ENCODE results near the gene DDX10.

The DDX10 gene

DNA sequence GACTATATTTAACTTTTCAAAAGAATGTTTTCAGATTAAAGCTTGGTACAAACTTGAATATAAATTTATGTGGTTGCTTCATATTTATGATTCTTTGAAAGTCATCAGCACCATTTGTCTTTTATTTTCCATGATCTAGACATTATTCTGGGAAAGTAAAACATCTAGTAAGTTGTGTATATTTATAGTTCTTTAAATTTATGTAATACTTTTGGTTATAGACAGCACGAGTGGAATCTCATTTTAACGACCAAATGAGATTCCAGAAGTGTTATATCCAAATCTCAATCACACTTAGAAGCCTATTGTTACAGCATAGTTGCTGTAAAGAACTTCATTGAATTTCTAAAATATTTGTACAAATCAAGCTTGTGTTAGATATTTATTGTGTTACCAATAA is 212.3 kb downstream of the DDX10 start:
- no peak for DNase-seq

DNA sequence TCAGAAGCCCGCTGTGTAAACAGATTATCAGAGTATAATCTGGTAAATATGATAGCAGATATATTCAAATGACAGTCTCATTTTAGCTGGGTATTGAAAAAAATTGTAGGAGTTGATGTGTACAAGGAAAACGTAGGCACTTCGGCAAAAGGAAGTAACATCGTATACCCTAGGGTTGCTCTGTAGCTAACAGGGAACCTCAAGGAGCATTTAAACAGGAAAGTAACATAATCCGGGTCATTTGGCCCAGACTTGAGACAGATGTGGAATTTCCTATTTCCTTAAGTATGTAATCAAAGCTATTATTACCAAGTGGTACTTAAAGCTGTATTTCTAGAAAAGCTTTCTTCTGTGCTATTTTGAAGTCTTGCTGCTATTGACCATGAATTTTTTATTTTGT is 215.6 kb downstream of the DDX10 start:
- peak; percentile 8 to 13 for DNase-seq

DNA sequence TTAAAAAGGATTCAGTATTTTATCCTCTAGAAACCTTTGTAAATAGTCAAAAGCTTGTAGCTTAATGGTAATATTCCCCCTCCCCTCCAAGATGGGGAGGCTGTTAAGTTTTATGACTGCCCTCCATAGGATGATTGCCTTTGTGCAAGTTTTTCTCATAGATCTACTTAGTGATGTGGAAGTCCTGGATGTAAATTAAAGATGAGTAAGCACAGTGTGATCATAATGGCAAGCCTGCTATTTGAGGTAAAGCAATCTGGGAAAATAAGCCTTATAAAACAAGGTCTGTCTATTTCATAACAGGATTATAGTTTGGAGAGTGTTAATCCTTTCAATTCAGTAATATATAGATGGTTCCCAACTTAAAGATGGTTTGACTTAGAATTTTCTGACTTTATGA is 216.3 kb downstream of the DDX10 start:
- DNase-seq, result no peak

DNA sequence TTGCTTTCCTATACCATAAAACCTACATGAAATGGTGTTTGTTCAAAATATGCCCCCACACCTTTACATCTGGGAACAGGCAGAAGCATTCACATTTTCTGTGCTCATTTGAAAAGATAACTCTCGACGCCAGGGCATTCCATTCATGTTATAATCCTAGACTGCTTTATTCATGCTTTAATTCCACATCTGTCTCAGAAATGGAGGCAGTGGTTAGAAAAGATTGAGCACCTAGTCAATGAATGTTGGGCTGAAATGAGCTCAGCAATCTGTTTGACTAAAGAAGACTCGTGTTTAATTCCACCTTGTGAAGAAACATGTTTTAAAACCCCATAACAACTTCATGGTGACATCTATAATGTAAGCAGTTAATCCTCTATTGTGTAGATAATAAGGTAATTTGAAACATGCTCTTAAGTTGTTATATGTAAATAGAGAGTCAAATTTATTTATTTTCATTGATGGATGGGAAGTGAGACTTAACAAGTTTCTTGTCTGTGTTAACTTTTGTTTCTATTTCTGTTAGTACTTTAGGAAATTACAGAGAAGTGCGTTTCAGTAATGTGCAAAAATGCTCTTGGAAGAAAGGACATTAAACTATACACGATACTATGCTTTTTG is 217.5 kb downstream of the DDX10 start:
- no peak for DNase-seq

DNA sequence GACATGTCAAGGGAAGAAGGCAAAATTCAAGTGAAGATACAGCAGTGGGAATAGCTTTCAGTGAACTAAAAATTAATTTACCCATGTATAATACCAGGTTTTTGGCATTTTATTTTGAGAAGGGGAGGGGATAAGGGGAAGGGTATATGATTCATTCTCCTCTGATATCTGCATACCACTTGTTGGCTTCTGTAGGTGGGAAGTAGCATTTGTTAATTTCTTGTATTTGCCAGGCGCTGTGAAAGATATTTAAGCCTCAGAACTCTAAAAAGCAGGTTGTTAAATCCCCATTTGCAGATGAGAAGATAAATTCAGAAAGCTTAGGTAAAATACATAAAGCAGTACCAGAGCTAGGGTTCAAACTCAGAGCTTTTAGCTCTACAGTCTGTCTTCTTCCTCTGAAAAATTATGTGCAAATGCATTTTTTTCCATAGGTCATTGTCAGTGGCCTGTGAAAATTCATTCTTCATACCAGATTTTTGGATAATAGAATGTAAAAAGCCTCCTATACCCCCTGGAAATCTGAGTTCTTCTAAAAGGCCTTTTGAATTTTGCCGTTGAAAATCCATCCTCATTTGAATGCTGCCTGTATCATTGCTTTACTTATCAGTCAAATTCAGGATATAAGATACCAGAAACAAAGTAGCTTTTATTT is 221.3 kb downstream of the DDX10 start:
- DNase-seq, result no peak

DNA sequence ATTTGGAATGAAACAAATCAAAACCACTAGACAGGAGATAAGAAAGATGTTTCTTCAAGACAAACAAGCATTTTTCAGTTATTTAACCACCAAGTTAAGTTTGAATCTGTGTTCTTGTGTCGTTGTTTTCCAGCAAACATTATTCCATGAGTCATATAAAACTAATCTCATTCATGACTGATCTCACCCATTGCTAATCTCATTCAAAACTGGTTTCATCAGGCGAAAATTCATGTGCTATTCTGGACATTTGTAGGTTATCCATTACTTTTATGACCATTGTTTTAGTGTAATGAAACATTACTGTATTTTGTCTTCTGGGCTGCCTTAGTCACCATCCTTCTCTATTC is 221.8 kb downstream of the DDX10 start:
- no peak for DNase-seq

DNA sequence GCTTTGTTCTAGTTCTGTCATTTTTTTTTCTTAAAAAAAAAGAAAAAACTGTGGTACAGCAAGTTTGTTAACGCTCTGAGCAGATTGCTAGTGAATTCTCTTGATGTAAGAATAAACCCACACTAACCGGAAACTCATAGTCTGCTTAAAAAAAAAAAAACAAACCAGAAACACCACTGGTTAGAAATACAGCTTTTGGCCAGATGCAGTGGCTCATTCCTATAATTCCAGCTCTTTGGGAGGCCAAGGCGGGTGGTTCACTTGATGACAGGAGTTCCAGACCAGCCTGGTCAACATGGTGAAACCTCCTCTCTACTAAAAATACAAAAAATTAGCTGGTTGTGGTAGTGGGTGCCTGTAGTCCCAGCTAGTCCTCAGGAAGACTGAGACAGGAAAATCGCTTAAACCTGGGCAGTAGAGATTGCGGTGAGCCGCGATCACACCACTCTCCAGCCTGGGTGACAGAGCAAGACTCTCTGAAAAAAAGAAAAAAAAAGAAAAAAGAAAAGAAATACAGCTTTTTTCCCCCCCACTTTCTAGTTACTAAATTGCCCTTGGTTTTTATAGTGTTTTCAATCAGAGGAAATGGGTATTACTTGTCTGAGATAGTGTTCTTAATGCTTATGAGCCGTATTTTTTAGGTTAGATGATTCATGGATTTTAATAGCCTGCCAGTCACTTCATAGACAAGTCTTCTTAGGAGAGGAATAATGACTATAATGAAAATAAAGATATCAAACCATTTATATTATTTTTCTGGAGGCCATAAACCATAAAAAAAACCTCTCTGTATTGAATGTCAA is 222.8 kb downstream of the DDX10 start:
- no peak for DNase-seq

DNA sequence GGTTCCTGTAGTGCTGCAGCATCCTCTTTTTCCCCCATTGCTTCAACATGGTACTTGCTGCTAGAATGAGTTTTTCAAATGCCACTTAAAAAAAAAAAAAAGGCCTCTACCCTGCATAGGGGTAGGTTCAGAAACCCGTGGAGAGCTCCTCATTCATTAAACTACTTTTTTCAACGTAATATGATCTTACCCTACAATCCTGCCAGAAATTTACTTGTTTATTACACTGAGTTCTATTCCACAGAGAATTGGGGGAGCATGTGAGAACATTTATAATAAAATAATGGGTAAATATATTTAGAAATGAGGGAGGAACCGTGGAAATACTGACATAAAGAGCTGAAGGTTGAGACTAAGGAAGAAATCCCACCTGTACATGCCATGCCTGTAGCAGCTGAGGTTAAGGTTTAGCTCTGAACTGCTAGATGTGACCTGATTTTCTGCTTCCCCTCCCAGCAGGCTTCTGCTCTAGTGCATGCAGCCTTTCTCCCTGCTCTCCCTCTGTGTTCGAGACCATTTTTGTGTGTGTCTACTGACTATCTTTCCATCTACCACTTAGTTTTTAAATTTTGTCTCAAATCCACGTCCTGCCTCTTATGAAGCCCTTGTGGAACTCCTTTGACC is 225.7 kb downstream of the DDX10 start:
- DNase-seq, result no peak

DNA sequence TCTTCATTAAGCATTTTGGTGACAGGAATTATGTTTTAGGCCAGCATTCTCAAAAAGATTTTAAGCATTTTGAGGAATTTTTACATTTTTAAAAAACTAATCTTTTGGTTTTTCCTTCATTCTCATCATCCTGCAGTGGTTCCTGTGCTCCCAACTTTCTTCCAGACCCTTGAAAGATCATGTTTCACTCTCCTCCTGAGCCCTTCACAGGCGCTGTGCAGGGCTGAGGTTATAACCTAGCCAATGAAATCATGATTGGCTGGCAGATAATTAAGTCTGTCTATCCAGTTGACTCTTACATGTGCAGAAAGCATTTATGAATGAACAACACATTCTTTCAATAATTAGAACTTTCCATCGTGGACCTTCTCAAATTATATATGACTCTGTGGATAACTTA is 226.3 kb downstream of the DDX10 start:
- no peak for DNase-seq

DNA sequence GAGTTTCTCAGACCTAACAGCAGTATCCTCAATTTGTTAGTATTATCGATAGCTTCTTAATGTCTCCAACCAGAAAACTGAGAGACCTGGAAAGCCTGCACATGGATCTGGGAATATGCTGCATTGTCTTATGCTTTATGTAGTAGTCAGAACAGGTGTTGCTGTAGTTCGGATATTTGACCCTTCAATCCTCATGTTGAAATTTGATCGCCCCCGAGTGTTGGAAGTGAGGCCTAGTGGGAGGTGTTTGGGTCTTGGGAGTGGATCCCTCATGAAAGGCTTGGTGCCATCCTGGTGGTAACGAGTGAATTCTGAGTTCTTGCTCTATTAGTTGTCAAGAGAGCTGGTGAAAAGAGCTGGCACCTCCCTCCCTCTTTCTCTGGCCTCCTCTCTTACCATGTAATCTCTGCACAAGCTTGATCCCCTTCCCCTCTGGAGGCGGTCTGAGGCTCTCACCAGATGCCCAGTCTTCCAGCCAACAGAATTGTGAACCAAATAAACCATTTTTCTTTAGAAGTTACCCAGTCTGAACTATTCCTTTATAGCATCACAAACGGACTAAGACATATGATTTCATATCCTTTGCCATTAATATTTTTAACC is 227.1 kb downstream of the DDX10 start:
- no peak for DNase-seq

DNA sequence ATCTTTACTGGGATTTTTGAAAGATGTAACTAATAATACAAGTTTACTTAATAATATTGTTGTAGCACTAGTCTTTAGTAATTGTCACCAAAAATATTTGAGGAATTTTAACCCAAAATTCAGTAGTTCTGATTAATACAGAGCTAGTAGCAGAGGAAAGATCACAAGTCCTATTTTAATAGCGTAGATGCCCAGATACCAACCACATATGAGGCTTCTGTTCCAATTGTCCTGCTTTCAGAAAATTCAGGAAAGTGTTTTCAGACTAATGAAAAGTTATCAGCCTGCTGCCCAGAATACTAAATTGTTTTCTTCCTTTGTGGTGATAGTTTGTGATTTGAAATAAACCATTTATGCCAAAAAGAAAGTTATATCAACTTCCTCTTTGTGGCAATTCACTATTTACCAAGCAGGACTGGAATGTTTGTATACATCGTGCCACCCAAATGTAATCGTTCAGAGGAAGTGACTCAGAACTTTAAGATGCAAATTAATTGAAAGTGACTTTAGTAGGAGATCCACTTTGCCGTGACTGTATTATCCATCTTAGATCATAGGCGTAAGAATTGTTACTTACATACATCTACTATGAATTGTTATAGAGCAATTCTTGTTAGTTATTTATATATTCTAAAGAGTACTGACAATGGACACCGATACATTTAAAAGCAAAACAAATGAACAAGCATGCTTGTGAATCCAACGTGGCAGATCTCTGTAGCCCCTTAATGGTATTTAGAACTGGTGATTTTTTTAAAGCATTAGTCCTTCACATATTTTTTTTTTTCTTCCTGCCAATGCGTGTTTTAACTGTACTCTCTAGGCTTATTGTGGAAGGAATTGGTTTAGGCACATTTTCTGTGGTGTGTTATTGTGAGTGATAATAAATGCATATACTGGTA is 231.0 kb downstream of the DDX10 start:
- DNase-seq, result peak; percentile 76 to 85

DNA sequence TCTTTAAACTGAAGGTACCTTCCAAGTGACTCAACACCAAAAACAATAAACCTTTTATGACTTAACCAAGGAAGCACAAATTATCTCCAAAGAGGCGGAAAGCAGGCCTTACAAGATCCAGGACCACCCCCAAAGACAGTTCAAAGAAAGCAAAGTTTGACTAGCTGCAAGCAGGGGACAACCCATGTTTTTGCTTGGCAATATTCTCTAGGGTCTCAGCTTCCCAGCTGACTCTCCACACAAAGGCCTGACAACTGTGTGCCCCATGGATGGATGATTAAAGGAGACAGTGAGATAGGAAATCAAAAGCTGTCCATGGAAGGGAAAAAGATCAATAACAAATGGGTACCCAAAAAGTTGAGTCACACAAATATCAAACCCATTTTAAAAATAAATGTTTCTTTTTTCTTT is 232.2 kb downstream of the DDX10 start:
- no peak for DNase-seq

DNA sequence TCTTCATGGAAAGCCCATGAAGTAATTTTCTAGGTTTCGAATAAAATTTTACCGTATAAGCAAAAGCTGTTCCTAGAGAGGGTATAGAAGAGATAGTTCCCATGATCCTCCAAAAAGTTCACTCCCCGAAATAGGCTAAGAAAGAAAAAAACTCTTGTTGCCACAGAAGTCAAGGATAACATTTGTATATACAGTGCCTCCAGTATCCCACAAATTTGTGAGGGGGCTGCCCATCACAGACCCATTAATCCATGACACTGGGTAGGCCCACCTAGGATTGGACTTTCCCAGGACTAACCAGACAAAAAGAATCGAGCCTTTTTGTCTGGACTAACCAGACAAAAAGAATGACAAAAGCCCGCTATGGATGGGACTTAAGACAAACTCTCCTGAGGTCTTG is 233.0 kb downstream of the DDX10 start:
- DNase-seq, result no peak

DNA sequence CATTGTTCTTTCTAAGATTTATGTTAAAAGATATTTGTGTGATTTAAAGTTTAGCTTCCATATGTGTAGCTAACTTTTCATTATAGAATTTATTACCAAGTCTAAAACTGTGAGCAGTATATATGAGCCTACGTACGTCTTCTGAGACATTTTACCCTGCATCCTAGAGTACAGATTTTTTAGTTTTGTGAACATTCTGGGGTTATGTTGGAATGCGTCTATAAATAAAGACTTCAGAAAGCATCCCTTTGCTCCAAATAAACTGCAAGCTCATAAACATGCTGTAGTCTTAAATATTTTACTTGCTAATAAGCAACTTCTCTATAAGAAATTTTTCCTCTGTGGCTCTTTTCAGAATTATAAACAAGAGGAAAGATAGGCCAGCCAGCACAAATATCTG is 236.5 kb downstream of the DDX10 start:
- DNase-seq, result no peak

DNA sequence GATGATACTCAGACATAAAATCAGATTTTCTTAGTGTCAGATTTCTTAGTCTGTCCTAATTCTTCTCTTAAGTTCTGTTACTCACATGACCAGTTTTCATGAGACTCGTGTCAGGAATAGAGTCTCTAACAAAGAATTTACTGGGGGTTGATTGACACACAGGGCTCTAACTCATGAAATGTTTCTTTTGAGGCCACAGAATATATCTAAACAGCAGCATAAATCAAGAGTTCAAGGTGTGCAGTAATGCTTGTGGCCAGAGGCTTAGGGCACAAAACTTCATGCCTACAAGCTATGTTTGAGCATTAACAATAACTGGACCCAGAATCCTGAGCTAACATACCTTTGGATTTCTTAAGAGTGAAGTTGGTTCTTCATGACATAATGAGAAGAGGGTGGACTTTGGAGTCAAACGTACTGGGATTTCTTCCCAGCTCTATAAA is 237.2 kb downstream of the DDX10 start:
- no peak for DNase-seq

DNA sequence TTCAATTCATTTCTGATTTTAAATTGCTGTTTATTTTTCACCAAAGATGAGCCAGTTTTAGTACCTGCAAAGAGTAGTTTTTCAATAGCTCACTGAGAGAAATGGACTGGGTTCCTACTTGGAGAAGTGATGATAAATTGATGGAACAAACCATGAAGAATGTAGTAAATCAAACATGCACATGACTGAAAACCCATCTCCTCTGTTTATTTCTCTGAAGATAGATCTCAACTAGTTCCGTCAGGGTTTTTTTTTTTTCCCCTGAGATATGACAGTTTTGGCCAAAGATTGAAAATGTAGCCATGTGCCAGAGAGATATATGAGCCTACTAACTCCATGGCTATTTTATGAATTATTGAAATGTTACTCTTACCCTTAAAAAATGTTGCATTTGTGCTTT is 239.6 kb downstream of the DDX10 start:
- no peak for DNase-seq

DNA sequence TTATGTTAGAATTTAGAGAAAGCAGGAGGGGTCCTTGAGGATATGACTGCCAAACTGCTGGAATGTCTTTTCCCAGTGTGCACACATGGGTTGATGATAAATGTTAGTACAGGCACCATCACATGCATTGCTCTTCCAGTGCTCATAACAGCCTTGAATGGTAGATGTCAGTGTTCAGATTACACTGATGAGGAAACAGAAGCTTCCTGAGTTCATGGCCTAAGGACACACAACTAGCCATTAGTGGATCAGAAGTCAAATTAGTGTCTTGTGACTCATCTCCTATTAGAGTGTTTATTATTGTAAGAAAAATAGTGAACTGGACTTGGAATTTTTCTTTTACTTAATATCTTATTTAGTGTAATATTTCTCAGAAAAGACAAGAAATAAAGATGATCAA is 241.5 kb downstream of the DDX10 start:
- peak in 1 of 2 donors; percentile 3 for DNase-seq

DNA sequence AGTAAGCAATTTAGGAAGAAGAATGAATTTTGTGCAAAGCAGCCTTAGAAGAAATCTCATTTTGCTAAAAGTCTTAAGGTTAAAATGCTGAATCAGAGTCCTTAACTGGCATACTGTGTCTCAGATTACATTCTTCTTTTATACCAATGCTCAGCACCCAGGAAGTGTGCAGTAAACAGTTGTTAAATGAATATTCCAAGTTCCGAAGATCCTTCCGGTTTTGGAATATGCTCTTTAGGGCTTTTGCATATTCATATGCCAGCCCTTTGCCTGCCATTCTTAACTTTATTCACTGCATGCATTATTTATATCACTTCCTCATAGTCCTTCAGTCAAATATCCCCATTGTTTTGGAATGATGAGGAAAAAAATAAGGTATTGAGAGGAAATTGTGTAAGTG is 242.0 kb downstream of the DDX10 start:
- no peak for DNase-seq

DNA sequence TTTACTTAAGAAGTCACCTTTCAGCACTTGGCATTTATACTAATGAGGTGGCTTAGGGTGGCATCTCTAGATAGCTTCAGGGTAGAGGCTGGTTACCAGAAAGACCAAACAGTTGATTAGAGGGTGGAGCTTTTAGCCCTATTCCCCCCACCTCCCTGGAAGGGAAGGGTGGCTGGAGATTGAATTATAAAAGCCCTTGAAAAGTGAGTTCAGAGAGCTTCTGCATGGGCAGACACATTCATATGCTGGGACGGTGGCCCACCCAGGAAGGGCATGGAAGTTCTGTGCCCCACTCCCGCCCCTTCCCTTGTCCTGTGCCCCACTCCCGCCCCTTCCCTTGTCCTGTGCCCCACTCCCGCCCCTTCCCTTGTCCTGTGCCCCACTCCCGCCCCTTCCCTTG is 244.2 kb downstream of the DDX10 start:
- DNase-seq, result no peak

DNA sequence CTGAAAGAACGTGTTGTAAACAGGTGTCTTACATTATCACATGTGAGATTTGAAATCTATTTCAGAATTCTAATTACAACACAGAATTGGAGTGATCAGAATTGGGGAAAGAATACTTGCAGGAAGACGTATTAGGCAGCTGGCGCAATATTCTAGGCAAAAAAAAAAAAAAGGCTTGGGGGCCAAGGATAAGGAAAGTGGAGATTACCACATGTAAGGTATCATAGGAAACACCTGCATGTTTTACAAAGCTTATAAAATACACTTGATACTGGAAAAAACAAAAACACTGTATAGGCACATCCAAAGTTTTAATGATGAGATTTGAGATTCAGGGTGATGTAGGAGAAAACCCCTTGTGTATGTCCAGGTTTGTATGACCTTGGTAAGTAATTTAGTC is 245.1 kb downstream of the DDX10 start:
- no peak for DNase-seq

DNA sequence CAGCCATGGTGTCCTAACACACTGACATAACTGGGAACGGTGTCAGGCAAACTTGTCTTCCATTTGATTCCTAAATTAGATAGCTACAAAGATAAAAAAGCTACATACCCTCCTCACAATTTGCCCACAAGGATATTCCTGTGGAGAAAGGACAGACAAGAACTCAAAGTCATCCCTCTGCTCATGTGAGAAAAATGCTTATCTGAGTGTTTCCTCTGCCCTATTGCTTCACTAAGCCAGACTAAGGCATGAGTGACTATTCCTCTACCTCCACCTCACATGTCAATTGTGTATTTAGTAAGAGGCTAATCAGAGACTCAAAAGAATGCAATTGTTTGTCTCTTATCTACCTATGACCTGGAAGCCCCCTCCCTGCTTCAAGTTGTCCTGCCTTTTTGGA is 247.7 kb downstream of the DDX10 start:
- DNase-seq, result no peak

DNA sequence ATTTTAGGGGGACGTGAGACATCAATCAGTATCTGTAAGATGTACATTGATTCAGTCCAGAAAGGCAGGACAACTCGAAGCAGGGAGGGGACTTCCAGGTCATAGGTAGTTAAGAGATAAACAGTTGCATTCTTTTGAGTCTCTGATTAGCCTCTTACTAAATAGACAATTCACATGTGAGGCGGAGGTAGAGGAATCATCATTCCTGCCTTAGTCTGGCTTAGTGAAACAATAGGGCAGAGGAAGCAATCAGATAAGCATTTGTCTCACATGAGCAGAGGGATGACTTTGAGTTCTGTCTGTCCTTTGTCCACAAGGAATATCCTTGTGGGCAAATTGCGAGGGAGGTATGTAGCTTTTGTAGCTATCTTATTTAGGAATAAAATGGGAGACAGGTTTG is 248.3 kb downstream of the DDX10 start:
- DNase-seq, result no peak
